ENCODE data around the gene EVI5L.

The EVI5L gene

DNA sequence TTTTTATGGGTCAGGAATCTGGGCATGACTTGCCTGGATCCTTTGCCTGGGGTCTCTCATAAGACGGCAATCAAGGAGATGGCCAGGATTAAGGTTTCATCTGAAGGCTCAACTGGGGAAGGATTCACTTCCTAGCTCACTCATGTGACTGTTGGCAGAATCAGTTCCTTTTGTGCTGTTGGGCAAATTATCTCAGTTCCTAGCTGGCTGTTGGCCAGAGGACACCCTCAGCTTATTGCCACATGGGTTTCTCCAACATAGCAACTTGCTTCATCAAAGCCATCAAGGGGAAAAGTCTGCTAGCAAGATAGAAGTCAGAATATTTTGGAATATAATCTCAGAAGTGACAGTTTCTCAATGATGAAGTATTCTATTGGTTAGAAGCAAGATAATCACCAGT, 12.2 kb upstream of the EVI5L start:
- DNase-seq = peak in 1 of 2 donors; percentile 3

DNA sequence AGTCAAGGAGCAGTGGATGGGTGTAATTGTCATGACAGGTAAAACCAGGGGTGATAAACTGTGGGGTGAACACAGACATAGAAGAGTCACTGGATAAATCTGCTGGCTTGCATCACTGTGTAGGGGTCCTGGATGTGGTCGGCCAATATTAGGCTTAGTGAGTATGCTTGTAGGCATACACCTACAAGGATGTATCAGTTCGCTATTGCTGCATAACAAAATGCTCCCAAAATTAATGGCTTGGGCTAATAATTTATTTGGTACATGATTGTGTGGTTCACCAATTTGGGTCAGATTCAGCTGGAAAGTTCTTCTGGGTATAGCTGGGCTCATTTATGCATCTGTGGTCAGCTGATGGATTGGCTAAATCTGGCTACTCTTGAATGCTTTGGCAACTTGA, 11.2 kb upstream of the EVI5L start:
- DNase-seq = no peak

DNA sequence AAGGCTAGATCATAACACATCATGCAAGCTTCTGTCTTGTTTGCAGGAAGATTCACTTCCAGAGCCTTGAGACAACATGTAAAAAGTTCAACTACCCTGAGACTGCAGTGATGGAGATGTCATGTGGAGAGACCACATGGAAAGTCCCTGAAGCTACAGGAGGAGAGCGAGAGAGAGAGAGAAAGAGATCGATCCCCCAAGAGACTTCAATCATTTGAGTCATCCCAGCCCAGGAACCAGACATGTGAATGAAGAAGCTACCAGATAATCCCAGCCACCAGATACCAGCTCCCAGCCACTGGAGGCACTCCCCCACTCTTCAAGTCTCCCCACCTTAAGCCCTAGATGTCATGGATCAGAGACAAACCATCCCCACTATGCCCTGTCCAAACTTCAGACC, 10.7 kb upstream of the EVI5L start:
- no peak for DNase-seq

DNA sequence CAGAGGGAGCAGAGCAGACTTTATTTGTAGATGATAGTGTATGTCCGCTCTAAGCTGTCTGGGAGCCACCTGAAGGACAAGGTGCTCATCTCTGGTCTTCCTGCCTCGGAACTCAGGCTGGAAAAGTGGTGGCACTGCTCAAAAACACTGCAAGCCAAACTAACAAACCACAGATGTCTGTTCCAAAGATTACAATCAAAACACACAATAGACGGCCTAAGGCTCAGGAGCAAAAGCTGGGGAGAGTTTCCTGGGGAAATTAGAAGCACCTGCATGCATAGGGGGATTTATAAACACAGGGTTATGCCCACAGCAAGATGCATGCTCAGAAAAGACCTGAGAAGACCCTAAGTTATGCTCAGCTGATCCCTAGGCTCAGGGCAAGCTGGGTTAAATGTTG, 9.4 kb upstream of the EVI5L start:
- DNase-seq = no peak

DNA sequence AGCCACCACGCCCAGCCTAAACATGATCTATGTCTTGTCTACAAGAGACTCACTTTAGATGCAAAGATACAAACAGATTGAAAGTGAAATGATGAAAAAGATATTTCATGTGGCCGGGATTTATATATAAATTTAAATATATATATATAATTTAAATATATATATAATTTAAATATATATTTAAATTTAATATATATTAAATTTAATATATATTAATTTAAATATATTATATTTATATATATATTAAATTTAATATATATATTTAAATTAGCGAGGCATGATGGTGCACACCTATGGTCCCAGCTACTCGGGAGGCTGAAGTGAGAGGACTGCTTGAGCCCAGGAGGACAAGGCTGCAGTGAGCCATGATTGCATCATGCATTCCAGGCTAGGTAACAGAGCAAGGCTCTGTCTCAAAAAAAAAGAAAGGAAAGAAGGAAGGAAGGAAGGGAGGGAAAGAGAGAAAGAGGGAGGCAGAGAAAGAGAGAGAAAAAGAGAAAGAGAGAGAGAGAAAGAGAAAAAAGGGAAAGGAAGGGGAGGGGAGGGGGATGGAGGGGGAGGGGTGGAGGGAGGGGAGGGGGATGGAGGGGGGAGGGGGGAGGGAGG, 7.0 kb upstream of the EVI5L start:
- no peak for DNase-seq

DNA sequence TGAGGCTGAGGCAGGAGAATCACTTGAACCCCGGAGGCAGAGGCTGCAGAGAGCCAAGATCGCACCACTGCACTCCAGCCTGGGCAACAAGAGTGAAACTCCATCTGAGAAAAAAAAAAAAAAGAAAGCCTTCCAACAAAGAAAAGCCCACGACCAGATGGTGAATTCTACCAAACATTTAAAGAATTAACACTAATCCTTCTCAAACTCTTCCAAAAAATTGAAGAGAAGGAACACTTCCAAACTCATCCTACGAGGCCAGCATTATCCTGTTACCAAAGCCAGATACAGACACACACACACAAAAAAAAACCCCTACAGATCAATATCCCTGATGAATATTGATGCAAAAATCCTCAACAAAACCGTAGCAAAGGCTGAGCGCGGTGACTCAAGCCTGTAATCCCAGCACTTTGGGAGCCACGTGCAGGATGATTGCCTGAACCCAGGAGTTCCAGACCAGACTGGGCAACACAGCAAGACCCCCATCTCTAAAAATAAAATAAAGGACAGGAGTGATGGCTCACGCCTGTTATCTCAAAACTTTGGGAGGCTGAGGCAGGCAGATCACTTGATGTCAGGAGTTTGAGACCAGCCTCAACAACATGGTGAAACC, 6.2 kb upstream of the EVI5L start:
- DNase-seq = no peak

DNA sequence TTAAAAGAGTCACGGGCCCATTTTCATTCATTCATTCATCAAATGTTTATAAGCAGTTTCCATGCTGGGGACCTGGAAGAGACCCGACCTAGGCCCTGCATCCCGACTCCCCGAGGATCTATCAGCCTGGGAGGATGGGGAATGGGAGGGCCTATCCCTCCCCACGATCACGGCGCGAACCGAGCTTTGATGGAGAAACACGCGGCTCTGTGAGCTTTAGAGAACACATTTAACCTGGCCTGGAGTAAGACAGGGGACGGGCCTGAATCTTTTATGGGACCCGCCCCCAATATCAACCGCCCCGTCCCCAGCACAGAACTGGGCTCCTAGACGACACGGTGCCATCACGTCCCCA, 875 bp upstream of the EVI5L start:
- DNase-seq = no peak

DNA sequence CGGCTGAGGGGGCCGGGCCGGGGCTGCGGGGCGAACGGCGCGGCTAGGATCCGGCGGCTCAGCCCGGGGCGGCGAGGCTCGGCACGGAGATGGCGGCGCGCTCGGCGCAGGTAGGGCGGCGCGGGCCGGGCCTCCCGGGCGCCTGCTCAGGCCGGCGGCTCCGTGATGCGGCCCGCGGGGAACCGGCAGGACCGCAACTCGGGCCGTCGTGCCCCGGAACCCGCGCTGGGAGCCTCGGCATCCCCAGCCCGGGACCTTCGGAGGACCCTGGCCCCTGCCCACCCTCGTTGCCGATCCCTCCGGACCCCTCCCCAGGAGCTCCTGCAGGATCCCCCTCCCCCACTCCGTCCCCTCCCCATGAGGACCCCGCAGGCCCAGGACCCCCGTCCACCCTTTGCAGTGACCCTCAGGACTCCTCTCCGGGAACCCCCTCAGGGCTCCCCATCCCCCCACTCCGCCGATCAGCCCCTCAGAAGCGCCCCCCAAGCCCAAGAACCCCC, 304 bp downstream of the EVI5L start:
- DNase-seq = no peak

DNA sequence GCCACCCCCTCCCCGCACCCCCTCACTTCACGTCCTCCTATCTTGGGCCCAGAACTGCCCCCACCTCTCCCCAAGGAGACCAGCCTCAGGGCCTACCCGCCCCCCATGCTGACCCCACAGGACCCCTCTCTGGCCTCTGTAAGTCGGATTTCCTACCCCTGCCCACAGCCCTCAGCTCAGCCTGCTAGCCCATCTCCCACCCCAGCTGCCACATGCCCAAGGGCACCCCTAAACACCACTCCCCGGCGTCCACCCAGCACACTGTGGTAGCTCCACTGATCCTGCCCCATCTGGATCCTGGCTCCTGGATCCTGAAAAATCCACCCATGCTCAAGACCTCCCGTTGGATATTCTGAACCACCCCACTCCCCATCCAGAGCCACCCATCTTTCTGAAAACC, 805 bp downstream of the EVI5L start:
- no peak for DNase-seq

DNA sequence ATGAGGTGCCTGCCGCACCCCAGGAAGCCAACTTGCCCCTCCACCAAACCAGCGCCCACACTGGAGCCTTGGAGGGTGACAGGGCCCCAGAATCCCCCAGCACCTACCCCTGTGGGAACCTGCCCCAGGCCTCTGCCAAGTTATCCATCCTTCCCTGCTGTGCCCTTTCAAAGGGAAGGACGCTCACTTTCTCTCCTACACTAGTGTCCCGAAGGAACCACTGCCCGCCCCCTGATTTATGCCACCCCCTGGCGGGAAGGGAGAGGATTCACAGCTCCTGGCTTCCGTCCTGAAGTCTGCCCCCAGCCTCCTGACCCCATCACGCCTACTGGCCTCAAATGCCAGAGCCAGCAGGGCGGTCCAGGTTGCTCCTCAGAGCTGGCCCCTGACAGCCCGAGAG, 1.4 kb downstream of the EVI5L start:
- DNase-seq = no peak

DNA sequence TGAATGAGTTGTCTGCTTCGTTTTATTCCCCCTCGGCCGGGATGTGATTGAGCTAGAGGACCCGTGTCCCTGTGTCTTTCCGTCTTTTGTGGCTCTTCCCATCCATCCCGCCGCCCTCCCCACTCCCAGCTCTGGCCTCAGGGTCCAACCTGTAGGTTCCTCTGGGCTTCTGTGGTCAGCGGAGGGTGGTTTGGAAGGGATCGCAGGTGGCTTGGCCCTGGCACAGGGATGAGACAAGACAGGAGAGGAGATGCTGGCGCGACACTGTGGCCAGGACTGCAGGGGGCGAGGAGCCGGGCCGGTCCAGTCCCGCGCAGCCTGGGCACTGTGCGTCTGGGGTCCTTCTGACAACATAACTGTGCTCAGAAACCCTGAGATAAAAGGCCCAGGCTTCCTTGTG, 2.0 kb downstream of the EVI5L start:
- DNase-seq = no peak

DNA sequence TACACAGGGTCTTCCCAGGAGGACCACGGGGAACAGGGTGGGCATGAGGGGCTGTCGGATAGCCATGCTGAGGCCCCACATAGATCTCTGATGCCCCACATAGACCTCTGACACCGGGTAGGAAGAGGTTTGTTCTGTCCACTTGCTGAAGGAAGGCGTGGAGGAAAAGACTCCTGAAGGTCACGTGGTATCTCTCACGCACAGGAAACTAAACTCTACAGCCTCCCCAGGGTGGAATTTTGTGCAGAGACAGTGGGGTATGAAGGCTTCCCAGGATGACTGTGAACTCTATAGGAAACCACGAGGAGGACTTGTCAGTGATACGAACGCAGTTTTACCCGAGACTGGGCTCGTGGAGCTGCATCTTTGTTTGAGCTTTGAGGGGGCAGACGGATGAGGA, 2.8 kb downstream of the EVI5L start:
- DNase-seq = no peak

DNA sequence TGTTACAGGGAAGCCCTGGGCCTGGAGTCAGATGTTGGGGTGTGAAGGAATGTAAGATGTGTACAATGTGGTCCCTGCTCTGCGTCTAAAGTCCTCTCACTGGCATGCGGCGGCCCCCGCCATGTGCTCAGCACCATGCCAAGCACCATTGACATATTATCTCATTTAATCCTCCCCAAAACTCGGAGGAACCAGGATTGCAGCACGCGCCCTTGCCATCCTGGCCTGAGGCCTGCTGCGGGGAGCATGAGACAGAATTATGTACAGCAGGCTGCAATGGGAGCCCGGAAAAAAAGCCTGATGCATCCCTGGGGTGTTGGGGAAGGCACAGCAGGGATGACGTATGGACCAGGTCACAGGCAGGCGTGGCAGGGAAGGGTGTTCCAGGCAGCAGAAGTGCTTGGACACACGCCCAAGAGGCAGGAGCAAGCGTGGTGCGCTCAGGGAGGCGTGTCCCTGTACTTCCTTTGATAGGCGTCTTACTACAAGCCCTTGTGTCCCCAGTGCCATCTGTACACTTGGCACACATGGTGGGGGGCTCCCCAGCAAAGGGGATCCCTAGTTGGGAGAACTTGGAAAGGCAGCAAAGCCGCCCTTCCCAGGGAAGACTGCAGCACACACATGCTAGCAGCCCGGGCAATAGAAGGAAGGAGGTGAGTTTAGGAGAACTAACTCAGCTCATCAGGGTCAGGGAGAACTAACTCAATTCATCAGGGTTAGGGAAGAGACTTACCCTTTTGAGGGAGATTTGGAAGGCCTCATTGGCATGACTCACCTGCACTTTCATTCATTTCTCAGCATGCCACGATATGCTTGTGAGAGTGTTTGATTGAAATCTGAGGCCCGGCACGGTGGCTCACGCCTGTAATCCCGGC, 3.4 kb downstream of the EVI5L start:
- no peak for DNase-seq

DNA sequence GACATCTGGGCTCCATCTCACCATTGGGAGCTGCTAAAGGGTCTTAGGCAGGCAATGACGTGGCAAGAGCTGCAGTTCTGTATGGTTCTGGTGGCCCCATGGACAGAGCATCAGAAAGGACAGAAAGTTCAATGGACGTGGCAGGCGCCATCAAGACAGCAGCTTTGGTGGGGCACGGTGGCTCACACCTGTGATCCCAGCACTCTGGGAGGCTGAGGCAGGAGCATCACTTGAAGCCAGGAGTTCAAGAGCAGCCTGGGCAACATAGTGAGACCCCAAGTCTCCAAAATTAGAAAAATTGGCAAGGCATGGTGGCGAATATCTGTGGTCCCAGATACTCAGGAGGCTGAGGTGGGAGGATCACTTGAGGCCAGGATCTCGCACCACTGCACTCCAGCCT, 9.5 kb downstream of the EVI5L start:
- DNase-seq = no peak

DNA sequence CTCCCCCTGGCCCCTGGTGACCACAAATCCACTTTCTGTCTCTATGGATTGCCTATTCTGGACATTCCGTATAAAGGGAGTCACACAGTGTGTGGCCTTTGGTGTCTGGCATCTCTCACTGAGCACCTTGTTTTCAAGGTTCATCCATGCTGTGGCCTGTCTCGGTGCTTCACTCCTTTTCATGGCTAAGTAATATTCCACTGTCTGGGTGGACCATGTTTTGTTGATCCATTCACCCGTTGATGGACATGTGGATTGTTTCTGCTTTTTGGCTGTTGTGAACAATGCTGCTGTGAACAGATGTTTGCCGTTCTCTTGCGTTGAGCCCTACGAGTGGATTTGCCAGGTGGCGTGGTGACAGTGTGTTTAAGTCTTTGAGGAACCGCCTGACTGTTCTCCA, 10.6 kb downstream of the EVI5L start:
- no peak for DNase-seq

DNA sequence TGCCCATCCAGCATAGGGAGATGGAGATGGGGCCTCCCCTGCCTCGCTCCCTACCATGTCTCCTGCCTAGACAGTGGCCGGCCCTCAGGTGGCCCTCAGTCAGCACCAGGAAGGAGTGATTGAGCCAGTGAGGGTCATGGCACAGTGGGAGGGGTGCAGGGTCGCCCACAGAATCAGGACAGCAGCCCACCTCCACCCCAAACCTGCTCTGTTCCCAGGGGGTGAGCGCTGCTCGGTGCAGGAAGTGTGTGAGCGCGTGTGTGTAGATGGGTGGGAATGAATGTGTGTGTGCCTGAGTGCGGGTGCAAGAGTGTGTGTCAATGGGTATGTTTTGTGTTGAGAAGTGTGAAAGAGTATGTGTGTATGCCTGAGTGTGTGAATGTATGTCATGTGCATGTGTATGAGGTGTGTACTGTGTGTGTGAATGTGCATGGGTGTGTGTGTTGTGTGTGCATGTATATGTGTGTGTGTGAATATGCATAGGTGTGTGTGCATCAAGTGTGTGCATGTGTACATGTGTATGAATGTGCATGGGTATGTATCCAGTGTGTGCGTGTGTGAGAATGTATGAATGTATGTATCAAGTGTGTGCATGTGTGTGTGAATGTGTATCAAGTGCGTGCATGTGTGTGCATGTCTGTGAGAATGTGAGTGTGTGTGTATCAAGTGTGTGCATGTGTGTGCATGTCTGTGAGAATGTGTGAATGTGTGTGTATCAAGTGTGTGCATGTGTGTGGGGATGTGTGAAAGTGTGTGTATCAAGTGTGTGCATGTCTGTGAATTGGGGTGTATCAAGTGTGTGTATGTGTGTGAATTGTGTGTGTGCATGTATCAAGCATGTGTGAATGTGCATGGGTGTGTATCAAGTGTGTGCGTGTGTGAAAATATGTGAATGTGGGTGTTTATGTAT, 12.0 kb downstream of the EVI5L start:
- no peak for DNase-seq

DNA sequence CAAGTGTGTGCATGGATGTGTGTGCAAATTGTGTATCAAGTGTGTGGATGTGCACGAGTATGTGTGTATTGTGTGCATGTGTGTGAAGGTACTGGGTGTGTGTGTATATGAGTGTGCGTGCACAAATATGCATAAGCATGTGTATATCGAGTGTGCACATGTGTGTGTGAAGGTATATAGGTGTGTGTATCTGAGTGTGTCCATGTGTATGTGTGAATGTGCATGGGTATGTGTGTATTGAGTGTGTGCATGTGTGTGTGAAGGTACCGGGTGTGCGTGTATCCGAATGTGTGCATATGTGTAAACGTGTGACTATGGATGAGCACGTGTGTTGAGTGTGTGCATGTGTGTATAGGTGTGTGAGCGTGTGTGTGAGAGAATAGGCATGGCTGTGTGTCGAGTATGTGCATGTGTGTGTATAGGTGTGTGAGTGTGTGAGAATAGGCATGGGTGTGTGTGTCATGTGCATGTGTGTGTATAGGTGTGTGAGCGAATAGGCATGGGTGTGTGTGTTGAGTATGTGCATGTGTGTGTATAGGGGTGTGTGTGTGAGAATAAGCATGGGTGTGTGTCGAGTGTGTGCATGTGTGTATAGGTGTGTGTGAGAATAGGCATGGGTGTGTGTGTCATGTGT, 12.8 kb downstream of the EVI5L start:
- no peak for DNase-seq

DNA sequence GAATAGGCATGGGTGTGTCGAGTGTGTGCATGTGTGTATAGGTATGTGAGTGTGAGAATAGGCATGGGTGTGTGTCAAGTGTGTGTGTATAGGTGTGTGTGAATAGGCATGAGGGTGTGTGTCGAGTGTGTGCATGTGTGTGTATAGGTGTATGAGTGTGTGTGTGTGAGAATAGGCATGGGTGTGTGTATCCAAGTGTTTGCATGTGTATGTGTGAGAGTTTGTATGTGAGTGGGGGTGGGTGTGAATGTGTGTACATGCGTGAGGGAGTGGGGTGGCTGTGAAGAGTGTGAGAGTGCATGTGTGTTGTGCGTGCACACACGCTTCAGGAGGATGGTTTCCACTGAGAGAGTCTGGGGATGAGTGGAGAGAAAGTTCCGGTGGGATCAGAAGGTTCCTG, 13.5 kb downstream of the EVI5L start:
- DNase-seq = no peak

DNA sequence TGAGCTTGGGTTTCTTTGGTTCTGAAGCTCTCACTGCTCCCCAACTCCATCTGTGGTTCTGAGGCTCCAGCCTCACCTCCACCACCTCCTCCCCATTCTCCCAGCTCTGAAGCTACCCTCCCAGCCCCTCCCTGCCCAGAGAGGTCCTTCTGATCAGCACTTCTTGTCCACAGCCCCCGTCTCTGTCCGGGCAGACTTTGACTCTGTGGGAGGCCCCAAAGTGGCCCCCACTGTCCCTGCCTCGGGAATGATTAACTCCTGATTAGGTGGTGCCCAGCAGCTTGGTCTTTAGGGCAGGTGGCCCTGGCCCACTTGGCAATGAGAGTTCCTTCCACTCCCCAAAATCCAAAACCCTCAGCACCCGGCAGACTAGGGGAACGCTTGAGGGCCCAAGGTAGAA, 14.4 kb downstream of the EVI5L start:
- no peak for DNase-seq

DNA sequence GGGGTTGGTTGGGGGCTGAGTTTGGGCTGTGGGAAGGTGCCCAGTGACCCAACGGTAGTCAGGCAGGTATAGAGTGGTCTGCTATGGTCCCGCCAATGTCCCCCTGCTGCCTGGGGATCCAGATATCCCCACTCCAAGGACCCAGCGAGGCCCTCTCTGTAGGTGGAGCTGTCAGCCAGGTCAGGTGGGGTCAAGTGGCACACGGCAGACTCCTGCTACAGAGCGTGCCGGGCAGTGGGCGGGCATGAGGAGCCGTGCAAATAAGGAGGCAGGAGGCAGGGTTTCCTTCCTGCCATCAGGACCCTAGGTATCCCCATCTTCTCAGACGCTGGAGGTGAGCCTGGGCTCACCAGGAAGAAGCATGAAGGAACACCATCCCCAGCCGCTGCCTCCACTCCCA, 14.9 kb downstream of the EVI5L start:
- DNase-seq = no peak

DNA sequence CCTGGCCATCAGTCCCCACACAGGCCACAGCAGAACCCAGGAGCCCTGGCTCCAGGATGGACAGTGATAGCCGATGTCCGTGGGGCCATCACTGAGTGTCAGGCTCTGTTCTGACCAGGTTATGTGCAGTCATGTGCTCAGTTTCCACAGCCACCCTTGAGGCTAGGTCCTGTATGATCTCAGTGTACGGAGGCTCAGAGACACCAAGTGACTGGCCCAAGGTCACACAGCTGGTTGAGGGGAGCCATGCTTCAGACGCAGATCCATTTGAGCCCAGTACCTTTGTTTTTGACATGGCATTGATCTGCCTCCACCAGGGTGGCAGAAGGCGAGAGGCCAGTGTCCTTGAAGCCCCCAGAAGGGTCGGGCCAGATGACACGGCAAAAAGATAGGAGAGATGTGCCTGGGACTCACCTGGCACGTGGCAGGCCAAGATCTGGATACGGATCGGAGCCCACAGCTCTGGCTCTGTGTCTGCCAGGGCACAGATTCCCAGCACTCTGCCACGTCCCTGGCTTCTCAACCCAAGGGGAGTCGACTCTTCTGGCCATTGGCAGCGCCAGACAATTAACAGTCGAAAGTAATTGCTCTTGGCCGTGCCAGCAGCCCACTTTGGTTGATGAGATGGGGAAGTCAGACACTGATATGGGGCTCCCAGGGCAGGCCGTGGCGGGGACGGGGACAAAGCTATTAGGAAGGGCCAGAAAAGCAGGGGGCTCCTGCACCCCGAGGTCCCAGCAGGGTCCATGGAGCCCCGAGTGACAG, 15.6 kb downstream of the EVI5L start:
- no peak for DNase-seq

DNA sequence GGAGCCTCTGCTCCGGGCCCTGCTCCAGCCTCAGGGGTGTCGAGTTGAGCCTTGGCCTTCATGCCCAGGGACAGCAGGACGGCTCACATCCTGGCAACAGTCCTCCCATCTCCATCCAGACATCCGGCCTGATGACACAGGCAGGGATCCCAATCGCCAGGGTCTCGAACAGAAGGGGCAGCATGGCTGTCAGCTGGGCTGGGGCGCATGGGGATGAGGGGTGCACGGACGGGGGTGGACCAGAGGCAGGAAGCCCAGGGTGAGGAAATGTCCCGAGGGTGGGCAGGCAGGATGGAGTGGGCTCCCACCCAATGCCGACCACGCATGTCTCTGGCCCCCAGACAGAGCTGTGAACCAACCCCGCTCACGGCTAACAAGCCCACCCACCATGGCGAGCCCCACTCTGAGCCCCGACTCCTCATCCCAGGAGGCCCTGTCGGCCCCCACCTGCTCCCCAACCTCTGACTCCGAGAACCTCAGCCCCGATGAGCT, 16.2 kb downstream of the EVI5L start:
- DNase-seq = no peak
